Activated CD4-positive, alpha-beta T cell treated with anti-CD3 and anti-CD28 coated beads, Interleukin-2, amount 10 ng/mL, durations not matched to agents 24 days and 14 days (primary cell): ENCODE data around the gene CBLB. TPM values are rescaled to one million over a fixed set of nuclear protein-coding genes. Genes with fewer than 3 reads are reported as not detected.
A peak's percentile ranks its signal among the peaks of the same experiment; 100 is the strongest.

Experiments
- DNase-seq: peaks from one replicate; pipeline ENCODE4 v3.0.0; 2022
- H3K27ac Mint-ChIP-seq: one replicate; pipeline ENCODE4 v1.8.0; 2022; ENCODE audit warnings: mild to moderate bottlenecking, mixed read lengths
- H3K27me3 Mint-ChIP-seq: one replicate; pipeline ENCODE4 v1.8.0; 2022; ENCODE audit warnings: mixed read lengths
- H3K36me3 Mint-ChIP-seq: one replicate; pipeline ENCODE4 v1.8.0; 2022; ENCODE audit warnings: low read depth, mild to moderate bottlenecking, mixed read lengths
- H3K4me1 Mint-ChIP-seq: one replicate; pipeline ENCODE4 v1.8.0; 2021; ENCODE audit warnings: mixed read lengths
- H3K4me3 Mint-ChIP-seq: one replicate; pipeline ENCODE4 v1.8.0; 2022; ENCODE audit warnings: mild to moderate bottlenecking, moderate library complexity, mixed read lengths
- H3K9me3 Mint-ChIP-seq: one replicate; pipeline ENCODE4 v1.8.0; 2021; ENCODE audit warnings: mixed read lengths
- intact Hi-C: fragments of 100-400 bp; cut with micrococcal nuclease; formaldehyde crosslinking; loops from one replicate; pipeline ENCODE4 v1.15.1; 2023
- total RNA-seq: library from RNA; stranded (reverse); gene quantifications from 2 replicates; pipeline ENCODE4 v1.2.3, GENCODE V29; 2022

Gene CBLB
- total RNA-seq, 1 donor from 2014 or later: 183 TPM

DNA sequence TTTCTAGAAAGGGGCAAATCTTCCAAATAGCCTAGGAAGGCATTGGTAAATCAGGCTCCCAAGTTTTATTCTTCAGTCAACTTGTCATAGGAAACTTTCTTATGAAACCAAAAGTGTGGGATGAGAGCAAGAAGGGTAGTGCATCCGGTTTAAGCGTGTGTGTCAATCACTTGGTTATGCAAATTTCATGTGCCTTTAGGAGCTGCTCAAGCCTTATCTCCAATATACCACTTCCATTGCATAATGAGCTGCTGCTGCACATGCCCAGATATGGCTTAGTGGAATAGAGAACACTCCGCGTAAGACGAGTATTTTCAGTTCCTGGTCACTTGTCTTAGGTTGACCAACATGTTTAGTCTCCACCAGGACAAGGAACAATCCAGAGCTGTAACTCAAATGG lies 242.1 kb downstream of the CBLB start:
- no peak overlapping the region for H3K27ac Mint-ChIP-seq
- H3K27me3 Mint-ChIP-seq: peaks cover 3% of the 10 kb centered on the region
- H3K36me3 Mint-ChIP-seq: no peaks in the 10 kb centered on the region
- intact Hi-C loops: no loop called here
- peaks cover 6% of the 10 kb centered on the region for H3K9me3 Mint-ChIP-seq
- peak; percentile 33 for DNase-seq
- no peak overlapping the region for H3K4me3 Mint-ChIP-seq
- H3K4me1 Mint-ChIP-seq: no peaks in the 10 kb centered on the region

GRCh38 chr3:105622169-105622568 lies 246.6 kb downstream of the CBLB start:
- Mint-ChIP-seq H3K27ac (no peak overlapping the region), H3K27me3 (no peaks in the 10 kb centered on the region), H3K36me3 (no peaks in the 10 kb centered on the region), H3K4me1 (no peaks in the 10 kb centered on the region), H3K4me3 (no peak overlapping the region), H3K9me3 (peaks cover 3% of the 10 kb centered on the region)
- intact Hi-C loops: no loop called here
- DNase-seq: no peak

- Mint-ChIP-seq H3K9me3 (peaks cover 4% of the 10 kb centered on the region), H3K36me3 (no peaks in the 10 kb centered on the region), H3K27me3 (peaks cover 2% of the 10 kb centered on the region), H3K4me1 (no peaks in the 10 kb centered on the region), H3K27ac (no peak overlapping the region), H3K4me3 (no peak overlapping the region)
- intact Hi-C loops: no loop called here
- peak; percentile 20 for DNase-seq
Measured at GRCh38 chr3:105620236-105620635, 248.6 kb downstream of the CBLB start.

DNA sequence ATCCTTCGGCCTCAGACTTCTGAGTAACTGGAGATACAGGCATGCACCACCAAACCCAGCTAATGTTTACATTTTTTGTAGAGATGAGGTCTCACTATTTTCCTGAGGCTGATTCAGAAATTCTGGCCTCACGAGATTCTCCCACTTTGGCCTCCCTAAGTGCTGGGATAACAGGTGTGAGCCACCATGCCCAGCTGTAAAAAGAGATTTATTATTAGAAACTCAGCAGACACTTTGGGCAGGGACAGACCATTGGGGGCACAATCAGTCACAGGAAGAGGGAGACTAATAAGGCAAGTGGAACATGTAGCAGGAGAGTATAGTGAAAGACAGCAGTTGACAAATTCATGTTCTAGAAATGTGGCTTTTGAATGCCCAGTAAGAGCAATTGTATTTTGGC lies 249.2 kb downstream of the CBLB start:
- intact Hi-C loops: no loop called here
- no peaks in the 10 kb centered on the region for H3K4me1 Mint-ChIP-seq

GRCh38 chr3:105618556-105618955 lies 250.3 kb downstream of the CBLB start:
- Mint-ChIP-seq H3K4me1 (no peaks in the 10 kb centered on the region), H3K9me3 (peaks cover 9% of the 10 kb centered on the region), H3K36me3 (no peaks in the 10 kb centered on the region), H3K27me3 (peaks cover 4% of the 10 kb centered on the region), H3K4me3 (no peak overlapping the region), H3K27ac (no peak overlapping the region)
- DNase-seq: peak; percentile 27
- intact Hi-C loops: no loop called here

More for the DNA sequence above, 249.2 kb downstream of the CBLB start:
- Mint-ChIP-seq H3K4me3 (no peak overlapping the region), H3K36me3 (no peaks in the 10 kb centered on the region), H3K9me3 (peaks cover 9% of the 10 kb centered on the region), H3K27ac (no peak overlapping the region), H3K27me3 (peaks cover 4% of the 10 kb centered on the region)
- DNase-seq: peak; percentile 29

GRCh38 chr3:105616374-105617121 lies 252.3 kb downstream of the CBLB start:
- Mint-ChIP-seq H3K4me3 (no peak overlapping the region), H3K27ac (no peak overlapping the region), H3K36me3 (no peaks in the 10 kb centered on the region), H3K9me3 (peaks cover 5% of the 10 kb centered on the region), H3K4me1 (no peaks in the 10 kb centered on the region), H3K27me3 (peaks cover 4% of the 10 kb centered on the region)
- intact Hi-C loops: no loop called here
- DNase-seq: no peak

DNA sequence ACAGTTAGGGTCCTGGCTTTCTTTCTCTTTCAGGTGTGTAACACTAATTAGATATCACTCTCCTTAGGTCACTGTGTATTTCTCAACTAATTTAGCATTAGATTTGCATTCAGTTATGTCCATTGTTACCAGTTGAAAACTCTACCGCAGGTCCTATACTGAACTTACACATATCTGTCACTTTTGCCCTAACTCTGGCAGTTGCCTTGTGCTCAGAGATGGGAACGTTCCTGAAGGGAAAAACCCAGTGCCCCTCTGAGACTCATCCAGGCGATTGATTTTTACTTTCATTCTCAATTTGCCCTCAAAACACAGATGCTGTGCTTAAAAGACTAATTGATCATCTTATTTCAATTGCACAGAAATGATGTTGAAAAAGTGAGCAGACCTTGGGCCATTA lies 253.0 kb downstream of the CBLB start:
- Mint-ChIP-seq H3K27me3 (peaks cover 4% of the 10 kb centered on the region), H3K27ac (no peak overlapping the region), H3K4me1 (no peaks in the 10 kb centered on the region), H3K36me3 (no peaks in the 10 kb centered on the region), H3K4me3 (no peak overlapping the region), H3K9me3 (peaks cover 5% of the 10 kb centered on the region)
- intact Hi-C loops: no loop called here
- peak; percentile 25 for DNase-seq

DNA sequence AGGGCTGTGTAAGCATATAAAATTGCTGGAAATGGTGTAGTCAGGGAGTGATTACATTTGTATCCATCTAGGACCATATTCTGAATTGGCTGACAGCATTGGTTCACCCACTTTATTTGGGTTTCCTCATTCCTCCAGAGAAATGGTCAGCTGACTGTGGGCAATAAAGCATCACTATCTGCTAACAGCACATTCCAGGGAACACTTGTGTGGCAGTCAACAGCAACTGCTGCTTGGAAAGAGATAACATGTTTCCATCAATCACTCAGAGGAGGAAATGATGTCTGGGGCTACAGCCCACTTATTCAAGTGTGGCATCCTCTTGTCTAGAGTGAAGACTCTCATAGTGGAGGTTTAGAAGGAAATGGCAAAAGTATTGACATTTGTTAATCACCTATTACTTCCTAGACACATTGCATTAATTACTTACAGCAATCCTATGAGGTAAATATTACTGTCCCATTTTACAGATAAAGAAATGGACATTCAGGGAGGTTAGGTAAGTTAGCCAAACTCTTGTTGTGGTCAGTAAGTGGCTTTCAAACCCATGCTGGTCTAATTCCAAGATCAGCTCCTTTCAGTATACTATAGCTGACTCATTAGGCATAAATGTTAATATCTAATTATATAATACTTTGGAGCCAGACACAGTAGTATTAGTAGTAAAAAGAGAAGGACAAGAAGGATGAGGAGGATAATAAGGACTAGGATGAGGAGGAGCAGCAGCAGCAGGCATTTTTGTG lies 254.4 kb downstream of the CBLB start:
- Mint-ChIP-seq H3K4me3 (no peak overlapping the region), H3K4me1 (no peaks in the 10 kb centered on the region), H3K27me3 (peaks cover 4% of the 10 kb centered on the region), H3K9me3 (peaks cover 5% of the 10 kb centered on the region), H3K36me3 (no peaks in the 10 kb centered on the region), H3K27ac (no peak overlapping the region)
- intact Hi-C loops: no loop called here
- DNase-seq: peak; percentile 45

GRCh38 chr3:105613120-105613519 lies 255.7 kb downstream of the CBLB start:
- Mint-ChIP-seq H3K4me3 (no peak overlapping the region), H3K27ac (no peak overlapping the region), H3K27me3 (peaks cover 4% of the 10 kb centered on the region), H3K4me1 (no peaks in the 10 kb centered on the region), H3K36me3 (no peaks in the 10 kb centered on the region), H3K9me3 (peaks cover 5% of the 10 kb centered on the region)
- peak; percentile 43 for DNase-seq
- intact Hi-C loops: no loop called here

GRCh38 chr3:105611304-105612192 lies 257.3 kb downstream of the CBLB start:
- intact Hi-C loops: no loop called here
- Mint-ChIP-seq H3K4me3 (no peak overlapping the region), H3K27me3 (peaks cover 2% of the 10 kb centered on the region), H3K36me3 (no peaks in the 10 kb centered on the region), H3K9me3 (peaks cover 5% of the 10 kb centered on the region), H3K4me1 (no peaks in the 10 kb centered on the region), H3K27ac (no peak overlapping the region)
- DNase-seq: peak; percentile 32

GRCh38 chr3:105610473-105610872 lies 258.3 kb downstream of the CBLB start:
- H3K27me3 Mint-ChIP-seq: peaks cover 2% of the 10 kb centered on the region
- intact Hi-C loops: no loop called here
- no peaks in the 10 kb centered on the region for H3K4me1 Mint-ChIP-seq
- no peak overlapping the region for H3K4me3 Mint-ChIP-seq
- peaks cover 5% of the 10 kb centered on the region for H3K9me3 Mint-ChIP-seq
- peak; percentile 35 for DNase-seq
- no peak overlapping the region for H3K27ac Mint-ChIP-seq
- H3K36me3 Mint-ChIP-seq: no peaks in the 10 kb centered on the region

GRCh38 chr3:105608623-105609022 lies 260.2 kb downstream of the CBLB start:
- peaks cover 2% of the 10 kb centered on the region for H3K27me3 Mint-ChIP-seq
- no peak overlapping the region for H3K27ac Mint-ChIP-seq
- no peaks in the 10 kb centered on the region for H3K9me3 Mint-ChIP-seq
- H3K36me3 Mint-ChIP-seq: no peaks in the 10 kb centered on the region
- H3K4me1 Mint-ChIP-seq: no peaks in the 10 kb centered on the region
- no peak overlapping the region for H3K4me3 Mint-ChIP-seq
- intact Hi-C loops: no loop called here
- no peak for DNase-seq

DNA sequence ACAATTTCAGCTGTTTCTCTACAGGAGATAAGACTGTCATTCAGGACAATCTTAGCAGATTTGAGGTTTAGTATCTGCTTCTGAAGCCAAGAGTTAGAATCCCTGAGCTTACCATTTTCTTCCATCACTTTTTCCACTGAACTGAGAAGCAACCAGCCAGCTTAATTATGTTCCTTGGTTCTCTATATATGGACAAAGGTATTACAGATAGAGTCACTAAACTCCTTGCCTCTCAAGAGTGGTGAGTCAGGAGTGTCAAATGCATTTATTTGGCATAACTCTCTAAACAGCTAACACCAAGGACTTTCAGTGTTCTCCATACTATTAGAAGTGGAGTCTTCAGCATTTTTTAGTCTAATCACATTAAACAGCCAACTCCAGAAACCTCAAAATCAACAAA lies 262.8 kb downstream of the CBLB start:
- no peak for DNase-seq
- Mint-ChIP-seq H3K4me1 (no peaks in the 10 kb centered on the region), H3K27ac (no peak overlapping the region), H3K4me3 (no peak overlapping the region), H3K9me3 (no peaks in the 10 kb centered on the region), H3K36me3 (no peaks in the 10 kb centered on the region), H3K27me3 (peaks cover 2% of the 10 kb centered on the region)
- intact Hi-C loops: no loop called here
